Activated effector memory CD4-positive, alpha-beta T cell treated with Interleukin-2 at 50 U/mL for 16 hours (primary cell): ENCODE data around the gene ACSL3.

Experiments used
- DNase-seq: peaks from one replicate; pipeline ENCODE4 v3.0.0-alpha.2; 2020

ACSL3 gene

GRCh38 chr2:222884114-222884771, 23.4 kb downstream of the ACSL3 start:
- DNase-seq = no peak

- no peak for DNase-seq
Observed at GRCh38 chr2:222884805-222885424, 24.1 kb downstream of the ACSL3 start.

DNA sequence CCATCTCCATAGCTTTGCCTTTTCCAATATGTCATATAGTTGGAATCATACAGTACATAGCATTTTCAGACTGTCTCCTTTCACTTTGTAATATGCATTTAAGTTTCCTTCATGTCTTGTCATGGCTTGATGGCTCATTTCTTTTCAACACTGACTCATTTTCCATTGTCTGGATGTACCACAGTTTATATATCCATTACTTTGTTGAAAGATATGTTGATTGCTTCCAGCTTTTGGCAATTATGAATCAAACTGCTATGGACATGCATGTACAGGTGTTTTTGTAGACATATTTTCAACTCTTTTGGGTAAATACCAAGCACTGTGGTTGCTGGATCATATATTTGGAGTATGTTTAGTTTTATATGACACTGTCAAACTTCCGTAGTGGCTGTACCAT, 26.3 kb downstream of the ACSL3 start:
- DNase-seq = no peak

DNA sequence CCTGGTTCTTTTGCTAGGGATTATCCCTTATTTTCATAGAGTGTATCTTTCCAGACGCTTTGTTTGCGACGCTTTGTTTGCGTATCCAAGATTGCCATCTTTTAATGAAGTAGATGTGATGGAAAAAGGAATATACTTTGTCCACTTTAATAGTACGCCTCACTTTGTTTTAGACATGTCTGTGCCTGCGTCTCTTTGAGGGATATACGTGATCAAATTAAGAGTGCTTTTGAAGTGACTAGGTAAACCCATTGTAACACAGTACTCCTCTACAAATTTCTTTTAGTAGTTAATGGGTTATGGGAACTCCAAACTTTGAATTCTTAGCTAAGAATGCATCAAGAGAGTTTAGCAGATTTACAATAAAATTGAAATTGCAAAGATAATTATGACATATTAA, 27.9 kb downstream of the ACSL3 start:
- no peak for DNase-seq

- DNase-seq = no peak
Observed at GRCh38 chr2:222891890-222892289, 31.1 kb downstream of the ACSL3 start.

DNA sequence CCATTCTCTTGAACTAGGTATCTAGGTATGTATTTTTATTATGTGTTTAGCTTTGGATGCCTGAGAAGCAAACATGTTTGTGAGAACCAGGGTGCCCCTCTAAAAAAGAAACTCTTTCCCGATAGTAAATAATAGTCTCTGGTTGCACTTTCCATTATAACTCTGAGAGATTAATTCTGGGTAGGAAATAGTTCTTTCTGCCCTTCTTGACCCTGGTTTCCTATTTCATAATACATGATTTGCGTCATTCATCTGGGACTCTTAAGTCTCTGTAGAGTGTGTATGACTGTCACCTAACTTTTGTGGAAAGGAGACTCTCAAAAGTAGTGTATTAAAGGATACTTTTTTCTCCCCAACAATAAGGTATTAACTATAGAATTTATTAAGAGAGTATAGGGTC, 31.5 kb downstream of the ACSL3 start:
- no peak for DNase-seq

GRCh38 chr2:222892761-222893160, 31.9 kb downstream of the ACSL3 start:
- no peak for DNase-seq

- no peak for DNase-seq
Observed at GRCh38 chr2:222893716-222894115, 32.9 kb downstream of the ACSL3 start.

DNA sequence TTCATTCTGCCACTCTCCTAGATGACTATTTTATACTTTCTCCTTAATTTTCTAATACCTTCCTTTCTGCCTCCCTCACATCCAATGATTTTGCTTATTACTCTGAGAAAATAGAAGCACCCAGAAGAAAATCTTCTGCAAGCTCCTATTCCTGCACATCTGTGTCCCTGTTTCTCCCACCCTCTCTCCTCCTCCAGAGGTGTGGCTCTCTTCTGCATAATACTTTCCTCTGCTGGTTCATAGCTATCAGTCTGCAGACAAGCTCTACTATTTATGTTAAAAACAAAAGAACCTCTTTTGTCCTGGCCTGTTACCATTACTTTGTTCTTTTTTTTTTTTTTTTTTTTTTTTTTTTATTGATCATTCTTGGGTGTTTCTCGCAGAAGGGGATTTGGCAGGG, 34.3 kb downstream of the ACSL3 start:
- no peak for DNase-seq

GRCh38 chr2:222897898-222898297, 37.1 kb downstream of the ACSL3 start:
- DNase-seq = no peak

DNA sequence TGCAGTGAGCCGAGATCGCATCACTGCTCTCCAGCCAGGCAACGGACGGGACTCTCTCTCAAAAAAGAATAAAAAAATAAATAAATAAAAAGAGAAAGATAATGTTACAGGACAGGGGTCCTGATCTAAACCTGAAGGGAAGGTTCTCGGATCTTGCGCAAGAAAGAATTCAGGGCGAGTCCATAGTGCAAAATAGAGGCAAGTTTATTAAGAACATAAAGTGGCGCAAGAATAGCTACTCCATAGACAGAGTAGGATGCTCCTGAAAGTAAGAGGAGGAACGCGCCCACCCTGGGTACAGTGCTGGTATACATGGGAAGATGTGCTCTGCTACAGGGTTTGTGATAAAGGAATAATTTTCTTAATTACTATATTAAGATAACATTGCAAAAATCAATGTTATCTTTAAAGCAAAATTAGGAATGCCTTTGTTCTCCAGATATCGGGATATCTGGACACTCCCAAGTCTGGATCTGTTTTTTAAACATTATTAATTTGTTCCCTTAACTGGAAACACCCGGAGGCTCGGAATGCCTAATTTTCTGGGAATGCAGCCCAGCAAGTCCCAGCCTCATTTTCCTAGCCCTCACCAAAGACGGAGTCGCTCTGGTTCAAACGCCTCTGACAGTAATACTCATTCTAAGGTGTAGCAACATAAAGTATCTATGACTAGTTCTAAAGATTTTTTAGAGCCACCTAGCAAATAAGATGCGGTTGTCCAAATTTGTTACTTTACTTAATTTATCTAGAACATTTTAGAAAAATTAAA, 38.8 kb downstream of the ACSL3 start:
- no peak for DNase-seq

- no peak for DNase-seq
Observed at GRCh38 chr2:222900354-222900753, 39.5 kb downstream of the ACSL3 start.

- no peak for DNase-seq
Observed at GRCh38 chr2:222902660-222903059, 41.8 kb downstream of the ACSL3 start.

DNA sequence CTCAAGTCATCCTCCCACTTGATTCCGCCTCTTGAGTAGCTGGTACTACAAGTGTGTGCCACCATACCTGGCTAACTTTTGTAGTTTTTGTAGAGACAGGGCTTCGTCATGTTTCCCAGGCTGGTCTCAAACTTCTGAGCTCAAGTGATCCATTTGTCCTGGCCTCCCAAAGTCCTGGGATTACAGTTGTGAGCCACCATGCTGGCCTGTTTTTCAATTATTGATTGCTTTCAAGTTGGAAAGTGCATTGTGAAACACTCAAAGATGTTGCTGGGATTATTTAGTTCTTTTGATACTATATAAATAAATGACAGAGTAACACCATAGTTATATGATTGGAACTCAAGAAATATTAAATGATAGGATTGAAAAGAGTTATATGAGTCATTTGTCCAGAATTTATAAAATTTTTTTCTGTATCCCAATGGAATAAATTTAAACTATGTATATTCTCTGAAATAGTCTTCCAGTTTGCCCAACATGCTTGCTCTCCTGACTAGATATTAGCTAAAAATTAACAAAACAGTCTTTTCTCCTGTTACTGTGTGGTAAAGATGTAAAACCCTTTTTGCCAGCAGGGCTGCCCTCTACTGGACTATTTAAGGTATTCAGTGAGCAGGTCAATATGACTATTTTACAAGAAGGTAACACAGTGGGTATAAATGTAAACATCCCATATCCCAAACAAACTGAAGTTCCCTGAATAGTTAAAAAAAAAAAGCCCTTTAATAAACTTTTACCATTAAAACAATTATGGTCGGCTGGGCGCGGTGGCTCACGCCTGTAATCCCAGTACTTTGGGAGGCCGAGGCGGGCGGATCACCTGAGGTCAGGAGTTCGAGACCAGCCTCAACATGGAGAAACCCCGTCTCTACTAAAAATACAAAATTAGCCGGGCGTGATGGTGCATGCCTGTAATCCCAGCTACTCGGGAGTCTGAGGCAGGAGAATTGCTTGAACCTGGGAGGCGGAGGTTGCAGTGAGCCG, 42.7 kb downstream of the ACSL3 start:
- DNase-seq = no peak

DNA sequence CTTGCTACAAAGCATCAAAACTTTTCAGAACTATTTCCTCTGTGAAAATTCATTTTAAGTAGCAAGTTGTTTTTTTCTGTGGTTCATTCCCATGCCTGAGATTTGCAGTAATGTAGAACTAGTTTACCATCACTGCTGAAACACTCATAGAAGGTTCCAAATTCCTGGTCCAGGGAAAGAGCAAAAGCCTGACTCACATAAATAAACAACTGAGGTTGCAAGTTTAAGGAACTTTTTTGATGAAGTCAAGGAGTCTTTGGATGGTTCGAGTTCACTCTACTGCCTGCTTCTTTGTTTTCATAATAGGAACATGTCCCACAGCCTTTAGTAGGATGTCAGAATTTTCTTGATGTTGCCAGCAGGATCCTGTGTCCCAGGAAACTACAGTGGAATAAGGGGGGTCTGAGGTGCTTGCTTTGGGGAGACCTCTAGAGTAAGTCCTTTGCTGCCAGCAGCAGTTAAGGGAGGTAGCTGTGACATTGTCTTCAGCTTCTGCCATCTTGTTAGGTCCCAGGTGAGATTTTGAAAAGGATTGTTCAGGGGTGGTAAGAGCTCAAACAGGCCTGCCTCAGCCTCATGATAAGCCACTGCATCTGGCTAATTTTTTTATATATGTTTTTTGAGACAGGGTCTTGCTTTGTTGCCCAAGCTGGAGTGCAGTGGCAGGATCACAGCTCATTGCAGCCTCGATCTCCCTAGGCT, 43.9 kb downstream of the ACSL3 start:
- DNase-seq = no peak

GRCh38 chr2:222907048-222907447, 46.2 kb downstream of the ACSL3 start:
- DNase-seq = no peak

- DNase-seq = no peak
Observed at GRCh38 chr2:222907790-222908441, 47.1 kb downstream of the ACSL3 start.

DNA sequence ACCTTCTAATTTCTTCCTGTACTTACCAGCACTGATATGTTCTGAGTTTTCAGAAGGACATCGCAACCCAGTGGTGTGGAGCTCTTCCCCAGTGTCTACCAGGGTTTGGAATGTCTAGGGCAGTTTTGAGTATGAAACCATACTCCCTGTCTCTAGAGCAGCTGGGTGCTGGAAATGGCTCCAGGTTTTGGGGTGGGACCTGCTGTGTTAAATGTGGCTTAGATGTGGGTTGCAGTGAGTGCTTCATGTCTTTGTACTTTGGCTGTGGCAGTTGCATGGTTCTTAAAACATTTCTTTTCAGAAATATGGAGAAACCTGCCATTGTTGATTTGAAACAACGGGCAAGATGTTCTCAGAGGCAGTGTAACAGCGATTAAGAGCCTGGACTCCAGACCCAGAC, 48.5 kb downstream of the ACSL3 start:
- DNase-seq = no peak

DNA sequence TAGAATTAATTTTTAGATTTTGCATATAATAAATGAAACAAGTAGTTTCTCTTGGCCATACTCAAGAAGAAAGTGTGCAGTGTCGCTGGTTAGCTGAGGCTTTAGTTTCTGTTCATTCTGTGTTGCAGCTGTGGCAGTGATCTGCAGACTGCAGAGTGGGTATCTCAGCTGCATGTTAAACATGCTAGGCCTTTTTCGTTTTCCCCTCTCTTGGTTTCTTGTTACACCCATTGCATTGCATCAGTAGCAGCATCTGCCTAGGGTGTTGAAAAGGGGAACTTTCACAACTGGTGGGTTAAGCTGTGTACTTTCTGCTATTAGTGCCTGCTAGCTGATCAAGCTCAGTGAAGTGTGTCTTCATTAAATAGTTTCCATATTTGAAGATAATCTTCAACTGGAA, 51.3 kb downstream of the ACSL3 start:
- DNase-seq = no peak

GRCh38 chr2:222912776-222913175, 51.9 kb downstream of the ACSL3 start:
- no peak for DNase-seq

- no peak for DNase-seq
Observed at GRCh38 chr2:222915092-222915957, 54.5 kb downstream of the ACSL3 start.
